HT1080 (cell line): Measurements from ENCODE around the gene MIPEP. TPM values are rescaled to one million over a fixed set of nuclear protein-coding genes. Genes with fewer than 3 reads are reported as not detected.
"Not testable (repeated sequence)": the region's sequence is repeated elsewhere in the genome, so short reads cannot be mapped to it uniquely, and the experiment has no call there.

ENCODE experiments used
- DNase-seq: peaks from one replicate; pipeline ENCODE4 v3.0.0-alpha.2; 2015; ENCODE audit warnings: low read depth
- polyA plus RNA-seq, 2 experiments: library from polyadenylated mRNA; depleted of rRNA; stranded (reverse); fragments of >200 nt; gene quantifications; 2 replicates each; pipeline ENCODE4 v1.2.3, GENCODE V29; 2015
- total RNA-seq: library from RNA; depleted of rRNA; stranded (reverse); fragments of >200 nt; shearing (Covaris generic); gene quantifications from 2 replicates; pipeline ENCODE4 v1.2.3, GENCODE V29; 2014; rRNA removed

Gene MIPEP
- 16.0 and 20.1 TPM in 2 replicates for total RNA-seq
- 10.7 and 13.0 TPM in 2 replicates for polyA plus RNA-seq (2015; cell fraction: cytosol; rRNA removed)
- polyA plus RNA-seq (2015; cell fraction: nucleus; rRNA removed) = 17.5 and 19.6 TPM in 2 replicates

DNA sequence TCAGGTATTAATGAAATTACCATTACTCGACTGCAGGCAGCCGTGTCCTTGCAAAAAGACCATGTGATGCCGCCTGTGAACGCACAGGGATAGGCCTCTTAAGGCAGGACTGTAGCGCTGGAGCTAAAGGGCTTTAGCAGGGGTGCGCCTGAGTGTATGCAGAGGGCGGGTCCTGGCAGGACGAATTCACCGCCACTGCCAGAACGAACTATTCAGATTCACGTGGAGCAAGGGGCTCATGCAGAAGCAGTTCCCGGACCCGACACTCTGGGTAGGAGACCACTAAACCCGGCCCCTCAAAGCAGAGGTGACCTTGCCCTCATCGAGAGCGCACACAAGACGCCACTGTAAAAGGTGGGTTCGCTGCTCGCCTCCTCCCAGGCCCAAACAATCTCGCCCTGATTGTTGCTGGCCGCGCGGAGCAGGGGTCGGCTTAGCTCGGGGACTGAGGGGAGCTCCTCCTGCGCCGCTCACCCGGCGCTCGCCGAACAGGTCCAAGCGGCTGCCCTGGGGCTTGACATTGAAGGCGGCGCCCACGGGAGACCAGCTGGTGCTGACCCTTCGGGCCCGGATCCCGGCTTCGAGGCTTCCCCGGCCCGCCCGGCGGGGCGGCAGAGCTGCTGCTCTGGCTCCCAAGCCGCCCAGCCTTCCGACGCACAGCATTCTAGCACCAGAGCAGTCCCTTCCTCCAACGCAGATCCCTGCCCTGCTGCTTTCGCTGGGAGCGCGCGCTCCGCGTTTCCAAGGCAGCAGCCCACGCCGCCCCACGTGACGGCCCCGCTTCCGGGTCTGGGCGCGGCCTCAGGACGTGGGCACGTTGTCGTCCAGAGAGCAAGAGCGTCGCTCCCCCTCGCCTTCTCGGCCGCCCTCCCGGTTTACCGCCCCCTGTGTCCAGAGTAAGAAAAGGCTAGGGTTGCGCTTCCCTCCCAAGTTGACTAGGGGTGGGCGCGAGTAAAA lies at the start of gene MIPEP:
Gene MIPEP, minus strand, starts transcription at position 743 of the 957 bp plus-strand sequence. Its CDS starts 80 bp downstream, at position 663.
- DNase-seq = peak; percentile 95

DNA sequence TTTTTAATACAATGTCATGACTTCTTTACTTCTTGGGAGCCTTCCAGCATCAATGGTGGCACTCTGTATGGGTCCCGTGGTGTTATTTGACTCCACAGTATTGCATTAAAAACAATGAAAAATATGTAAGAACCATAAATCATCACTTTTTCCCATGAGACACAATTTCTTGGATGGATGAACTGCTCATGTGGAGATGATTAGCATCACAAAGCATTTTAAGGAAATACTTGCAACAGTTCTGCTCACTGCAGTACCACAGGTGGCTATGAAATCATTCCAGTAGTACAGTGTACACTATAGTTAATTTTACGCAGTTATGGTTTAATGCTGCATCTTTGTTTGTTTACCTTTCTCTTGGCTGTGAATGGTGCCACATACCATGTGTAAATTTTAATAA lies 45.3 kb upstream of the MIPEP start:
- no peak for DNase-seq

DNA sequence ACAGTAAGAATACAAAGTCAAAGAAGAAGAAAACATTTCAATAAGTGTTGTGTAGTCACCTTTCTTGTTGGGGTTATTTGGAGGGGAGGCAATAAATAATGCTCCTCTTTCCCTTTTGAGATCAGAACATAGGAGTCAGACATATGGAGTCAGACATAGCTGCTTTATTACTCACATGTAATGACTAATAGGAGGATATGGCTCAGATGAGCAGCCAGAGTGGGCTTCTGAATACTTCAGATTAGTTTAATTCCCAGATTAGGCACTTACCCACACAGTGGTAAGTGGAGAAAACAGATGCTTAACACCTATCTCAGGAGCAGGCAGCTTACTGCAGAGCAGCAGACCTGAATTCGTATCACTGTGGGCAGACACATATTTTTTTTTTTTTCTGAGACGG lies 39.8 kb upstream of the MIPEP start:
- DNase-seq = peak; percentile 92

DNA sequence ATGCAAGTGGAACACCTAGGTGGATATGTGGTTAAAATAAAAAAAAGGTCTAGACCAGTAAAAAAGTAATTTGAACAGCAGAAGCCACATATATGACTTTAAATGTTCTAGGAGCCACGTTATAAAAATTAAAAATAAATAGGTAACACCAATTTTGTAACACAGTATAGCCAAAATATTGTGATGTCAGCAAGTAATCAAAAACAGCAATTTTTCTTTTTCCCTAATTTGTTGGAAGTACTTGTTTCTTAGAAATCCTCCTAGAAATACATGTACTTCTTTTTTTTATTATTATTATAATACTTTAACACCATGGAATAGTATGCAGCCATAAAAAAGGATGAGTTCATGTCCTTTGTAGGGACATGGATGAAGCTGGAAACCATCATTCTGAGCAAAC lies 33.8 kb upstream of the MIPEP start:
- no peak for DNase-seq

DNA sequence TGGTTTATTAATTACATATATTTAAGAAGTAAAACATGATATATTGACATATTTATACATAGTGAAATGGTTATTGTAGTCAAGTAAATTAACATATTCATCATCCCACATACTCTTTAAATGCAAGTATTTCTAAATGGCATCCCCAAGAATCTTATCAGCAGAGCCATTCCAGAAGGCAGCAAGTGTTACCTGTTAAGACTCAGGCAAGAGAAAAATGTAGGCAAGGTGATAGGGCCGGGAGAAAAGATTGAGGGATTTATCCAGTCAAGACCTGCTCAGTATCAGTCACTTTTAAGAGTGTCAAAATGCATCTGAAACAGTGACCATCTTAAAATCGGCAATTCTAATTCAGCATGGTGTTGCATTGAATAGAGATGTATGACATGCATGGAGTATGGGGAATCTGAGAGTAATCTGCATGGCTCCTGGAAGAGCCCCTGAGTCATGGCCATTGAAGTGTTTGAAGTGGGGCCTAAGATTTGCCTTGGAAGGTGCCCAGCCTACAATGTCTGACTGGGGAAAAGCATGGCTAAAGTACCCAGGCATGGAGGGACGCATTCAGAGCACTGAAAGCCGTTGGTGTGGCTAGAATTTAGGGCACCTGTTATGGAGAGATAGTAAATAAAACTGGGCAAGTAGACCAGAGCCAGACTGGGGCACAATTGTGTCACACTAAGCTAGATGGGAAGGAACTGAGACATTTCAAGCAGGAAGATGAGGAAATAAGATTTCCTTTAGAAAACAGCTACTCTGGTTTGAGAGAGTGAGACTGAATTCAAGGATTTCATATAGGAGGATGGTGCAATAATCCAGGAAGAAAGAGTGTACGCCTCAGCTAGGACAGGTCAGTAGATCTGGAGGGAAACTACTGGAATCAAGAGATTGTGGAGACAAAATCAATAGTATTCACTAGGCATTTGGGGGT lies 33.1 kb upstream of the MIPEP start:
- peak; percentile 25 for DNase-seq

DNA sequence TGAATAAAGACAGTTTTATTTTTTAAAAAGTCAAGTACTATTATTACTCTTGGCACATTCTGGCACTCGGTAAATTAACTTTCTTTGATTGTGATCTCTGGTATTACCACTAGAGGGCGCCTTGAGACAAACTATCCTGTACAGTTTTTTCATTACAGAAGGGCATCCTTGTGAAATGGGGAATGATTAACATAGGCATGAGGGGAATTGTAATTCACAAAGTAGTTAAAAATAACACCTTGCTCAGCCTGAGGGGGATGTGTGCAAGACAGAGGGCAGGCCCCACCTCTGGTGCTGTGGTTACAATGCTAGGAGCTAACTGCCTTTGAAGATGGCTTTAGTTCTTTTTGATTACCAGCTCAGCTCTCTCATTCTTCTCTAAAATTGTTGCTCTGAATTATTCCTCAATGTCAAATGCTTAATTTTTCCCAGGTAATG lies 32.3 kb upstream of the MIPEP start:
- DNase-seq = peak; percentile 71

DNA sequence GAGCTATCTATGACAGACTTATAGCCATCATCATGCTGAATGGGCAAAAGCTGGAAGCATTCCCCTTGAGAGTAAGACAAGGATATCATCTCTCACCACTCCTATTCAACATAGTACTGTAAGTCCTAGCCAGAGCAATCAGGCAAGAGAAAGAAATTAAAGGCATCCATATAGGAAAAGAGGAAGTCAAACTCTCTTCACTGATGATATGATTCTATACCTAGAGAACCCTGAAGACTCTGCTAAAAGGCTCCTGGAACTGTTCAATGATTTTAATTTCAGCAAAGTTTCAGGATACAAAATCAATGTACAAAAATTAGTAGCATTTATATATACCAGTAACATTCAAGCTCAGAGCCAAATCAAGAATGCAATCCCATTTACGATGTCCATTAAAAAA lies 29.8 kb upstream of the MIPEP start:
- DNase-seq = no peak

DNA sequence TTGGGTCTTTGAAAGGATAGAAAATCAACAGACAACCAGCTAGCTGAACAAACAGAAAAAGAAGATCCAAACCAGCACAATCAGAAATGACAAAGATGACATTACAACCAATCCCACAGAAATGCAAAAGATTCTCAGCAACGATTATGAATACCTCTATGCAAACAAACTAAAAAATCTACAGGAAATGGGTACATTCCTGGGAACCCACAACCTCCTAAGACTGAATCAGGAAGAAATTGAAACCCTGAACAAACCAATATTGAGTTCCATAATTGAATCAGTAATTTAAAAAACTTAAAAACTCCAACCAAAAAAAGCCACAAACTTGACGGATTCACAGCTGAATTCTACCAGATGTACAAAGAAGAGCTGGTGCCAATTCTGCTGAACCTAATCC lies 29.0 kb upstream of the MIPEP start:
- peak; percentile 76 for DNase-seq

DNA sequence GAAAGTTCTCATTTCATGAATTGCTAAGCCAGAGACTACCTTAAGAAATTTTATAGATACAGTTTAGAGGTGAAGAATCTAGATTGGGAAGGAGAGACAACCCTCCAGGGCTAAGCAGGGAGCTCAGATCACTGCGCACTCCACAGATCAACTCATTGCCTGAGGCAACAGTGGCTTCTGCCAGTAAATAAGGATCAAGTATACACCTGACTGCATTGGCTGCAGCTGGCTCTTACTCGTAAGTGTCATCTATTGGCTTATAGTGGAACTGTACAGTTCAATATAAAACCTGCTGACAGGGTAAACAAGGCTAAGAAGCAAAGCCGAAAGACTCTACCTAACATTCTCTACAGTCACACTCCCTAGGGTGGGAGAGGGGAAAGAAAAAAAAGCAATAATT lies 26.1 kb upstream of the MIPEP start:
- DNase-seq = no peak

DNA sequence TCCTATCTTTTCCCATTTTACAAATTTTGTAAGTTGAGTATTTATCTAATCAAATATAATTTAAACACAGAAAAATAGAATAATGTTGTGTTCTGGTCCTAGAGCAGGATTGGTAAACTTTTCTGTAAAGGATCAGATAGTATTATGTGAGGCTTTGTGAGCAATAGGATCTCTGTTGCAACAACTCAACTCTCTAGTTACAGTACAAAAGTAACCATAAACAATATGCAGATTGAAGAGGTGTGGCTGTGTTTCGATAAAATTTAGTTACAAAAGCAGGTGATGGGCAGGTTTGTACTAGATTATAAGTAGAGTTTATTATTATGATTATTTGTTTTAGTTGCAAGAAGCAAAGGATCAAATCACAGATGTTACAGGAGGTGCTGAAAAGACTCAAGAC lies 23.3 kb upstream of the MIPEP start:
- DNase-seq = no peak

DNA sequence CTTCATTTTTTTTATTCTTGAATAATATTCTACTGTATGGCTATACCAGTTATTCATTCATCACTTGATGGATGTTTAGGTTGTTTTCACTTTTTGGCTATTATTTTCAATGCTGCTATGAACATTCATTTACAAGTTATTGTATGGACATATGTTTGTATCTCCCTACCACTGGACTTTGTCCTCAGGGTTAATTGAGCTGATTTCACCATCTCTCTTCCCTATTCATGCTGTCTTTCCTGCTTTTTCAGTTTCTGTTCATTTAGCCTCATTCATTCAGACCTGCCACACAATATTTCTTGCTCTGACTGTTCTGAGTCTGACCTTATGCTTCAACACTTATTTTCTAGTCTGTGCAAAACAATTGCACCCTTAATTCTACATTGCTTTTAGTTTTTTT lies 20.4 kb upstream of the MIPEP start:
- DNase-seq = no peak

DNA sequence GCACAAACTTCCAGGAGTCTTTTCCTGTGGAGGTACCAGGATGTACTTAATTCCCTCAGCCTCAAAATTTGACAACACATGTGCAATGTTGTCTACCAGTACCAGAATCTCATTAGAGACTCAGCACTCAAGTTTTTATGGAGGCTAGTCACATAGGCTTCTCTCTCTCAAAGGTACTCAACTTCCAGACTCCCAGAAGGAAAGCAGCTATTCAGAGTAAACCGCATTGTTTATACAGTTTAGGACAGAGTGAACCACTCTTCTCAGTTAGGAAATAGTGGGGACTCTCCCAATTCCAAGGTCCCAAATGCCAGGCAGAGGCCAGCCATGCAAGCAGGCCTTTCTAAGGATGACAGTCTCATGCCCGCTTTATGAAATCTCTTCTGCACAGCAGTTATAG lies 16.6 kb upstream of the MIPEP start:
- DNase-seq = no peak

DNA sequence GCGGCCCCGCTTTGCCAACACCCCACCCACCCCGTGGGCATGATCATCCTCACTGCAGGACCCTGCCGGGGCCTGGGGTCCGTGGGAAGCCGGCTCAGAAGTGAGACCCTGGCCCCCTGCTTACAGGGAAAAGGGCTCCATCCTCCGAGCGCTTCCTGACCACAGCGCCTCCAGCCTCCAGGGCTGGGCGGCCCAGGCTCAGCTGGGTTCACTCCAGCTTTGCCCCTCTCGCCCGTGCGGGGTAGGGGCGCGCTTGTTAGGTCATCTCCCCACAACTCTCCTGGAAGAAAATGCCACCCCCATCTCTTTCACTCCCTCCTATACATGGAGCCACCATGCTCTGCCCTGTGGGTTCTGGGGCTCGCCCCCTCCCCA lies 14.7 kb upstream of the MIPEP start:
- no peak for DNase-seq

DNA sequence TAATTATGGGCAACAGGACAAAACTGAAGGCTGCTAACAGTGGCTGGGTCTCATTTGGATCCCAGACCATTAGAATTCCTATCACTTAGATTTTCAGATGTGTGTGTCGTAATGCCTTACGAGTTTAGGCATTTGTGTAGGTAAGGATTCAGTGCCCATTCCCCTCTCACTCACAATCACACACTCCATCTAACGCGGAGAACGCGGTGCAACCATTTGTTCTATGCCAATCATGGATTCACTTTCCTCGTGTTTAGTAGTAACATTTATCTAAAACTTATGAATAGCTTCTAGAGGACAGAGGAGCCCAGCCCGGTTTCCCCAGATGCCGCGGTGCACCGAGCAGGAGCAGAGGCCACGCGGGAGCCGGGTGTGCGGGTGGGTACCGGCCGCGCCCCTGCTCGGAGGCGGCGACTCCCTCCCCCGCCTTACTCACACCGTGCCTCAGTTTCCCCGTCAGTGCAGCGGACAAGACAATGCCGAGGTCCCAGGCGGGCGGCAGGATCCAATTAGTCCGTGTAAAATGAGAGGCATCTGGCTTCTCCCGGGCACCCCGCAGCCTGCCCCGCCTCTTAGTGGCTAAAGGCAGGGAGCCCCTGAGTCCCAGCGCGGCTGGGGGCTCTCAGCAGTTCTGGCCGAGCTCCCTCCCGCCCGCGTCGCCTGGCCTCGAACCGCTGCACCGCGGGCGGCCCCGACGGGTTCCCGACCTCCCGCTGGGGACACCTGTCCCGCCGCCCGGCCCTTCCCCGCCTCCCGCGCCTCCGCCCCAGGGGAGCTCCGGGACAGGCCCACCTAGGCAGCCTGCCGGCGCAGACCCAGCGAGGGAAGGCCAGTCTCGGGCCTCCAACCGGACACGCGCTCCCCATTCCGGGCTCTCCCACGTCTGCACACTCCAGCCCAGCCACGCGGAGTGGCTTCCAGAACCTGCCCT lies 14.0 kb upstream of the MIPEP start:
- DNase-seq = no peak

DNA sequence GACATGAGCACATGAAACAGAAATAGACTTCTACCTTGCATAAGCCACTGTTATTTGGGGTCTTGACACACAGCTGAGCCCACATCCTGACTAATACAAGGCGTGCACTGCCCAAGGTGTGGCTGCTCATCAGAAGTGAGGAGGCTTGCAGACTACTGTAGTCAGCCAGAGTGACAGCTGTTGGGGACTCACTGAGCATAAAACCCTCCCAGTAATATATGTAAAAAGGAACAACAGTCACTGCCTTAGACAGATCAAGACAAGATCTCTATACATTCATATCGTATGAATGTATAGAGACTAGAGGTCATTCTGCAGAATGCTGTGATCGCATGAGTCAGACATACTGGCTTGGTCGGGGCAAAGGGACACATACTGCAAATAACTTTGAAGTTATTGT lies 12.2 kb upstream of the MIPEP start:
- DNase-seq = peak; percentile 64

DNA sequence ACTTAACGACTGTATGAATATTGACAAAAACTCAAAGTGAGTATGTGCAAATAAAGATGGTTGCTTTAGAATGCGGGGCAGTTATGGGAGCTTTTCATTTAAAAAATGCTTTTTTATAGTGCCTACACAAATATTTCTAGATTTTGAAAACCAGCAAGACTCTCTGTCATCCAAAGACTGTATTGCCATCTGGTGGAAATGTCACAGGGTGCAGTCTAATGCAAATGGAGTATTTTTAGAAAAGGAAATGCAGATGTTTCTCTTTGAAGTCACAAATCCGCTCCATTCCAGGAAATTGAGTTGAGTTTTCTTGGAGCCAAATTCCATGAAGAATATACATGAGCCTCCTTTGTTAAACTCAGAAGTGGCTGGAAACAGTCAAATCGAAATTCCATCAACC lies 10.4 kb upstream of the MIPEP start:
- no peak for DNase-seq

DNA sequence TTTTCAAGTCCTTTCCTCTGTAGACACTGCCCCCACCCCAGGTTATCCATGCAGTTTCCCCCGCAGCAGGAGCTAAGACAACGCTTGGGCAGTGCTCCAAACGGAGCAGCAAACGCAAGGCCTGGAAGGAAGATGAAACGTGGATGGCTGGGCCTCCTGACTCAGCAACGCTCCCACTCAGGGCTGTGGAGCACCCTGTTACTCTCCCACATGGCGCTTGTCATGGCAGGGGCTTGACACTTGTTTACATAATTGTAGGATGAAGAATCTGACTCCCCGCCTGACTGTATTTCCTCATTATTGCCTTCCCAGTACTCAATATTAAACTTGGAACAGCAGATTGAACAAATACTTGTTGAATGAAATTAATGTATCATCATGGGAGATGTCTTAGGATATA lies 8.9 kb upstream of the MIPEP start:
- DNase-seq = no peak

DNA sequence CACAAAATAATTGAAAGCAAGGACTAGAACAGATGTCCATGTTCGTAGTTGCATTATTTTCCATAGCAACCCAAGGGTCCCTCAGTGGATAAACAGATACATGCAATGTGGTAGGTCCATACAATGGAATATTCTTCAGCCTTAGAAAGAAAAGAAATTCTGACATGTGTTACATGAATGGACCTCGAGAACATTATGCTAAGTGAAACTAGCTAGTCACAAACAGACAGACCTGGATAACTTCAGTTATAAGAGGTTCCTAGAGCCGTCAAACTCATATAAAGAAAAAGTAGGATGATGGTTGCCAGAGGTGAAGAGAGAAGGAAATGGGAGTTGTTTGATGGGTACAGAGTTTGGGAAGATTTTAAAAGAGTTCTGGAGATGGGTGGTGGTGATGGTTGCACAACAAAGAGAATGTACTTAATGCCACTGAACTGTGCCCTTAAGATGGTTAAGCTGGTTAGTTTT lies 8.3 kb upstream of the MIPEP start, which contains the start of gene C1QTNF9B:
Gene C1QTNF9B, minus strand, starts transcription at position 51 of the 468 bp plus-strand sequence.
- not testable (repeated sequence) for DNase-seq

DNA sequence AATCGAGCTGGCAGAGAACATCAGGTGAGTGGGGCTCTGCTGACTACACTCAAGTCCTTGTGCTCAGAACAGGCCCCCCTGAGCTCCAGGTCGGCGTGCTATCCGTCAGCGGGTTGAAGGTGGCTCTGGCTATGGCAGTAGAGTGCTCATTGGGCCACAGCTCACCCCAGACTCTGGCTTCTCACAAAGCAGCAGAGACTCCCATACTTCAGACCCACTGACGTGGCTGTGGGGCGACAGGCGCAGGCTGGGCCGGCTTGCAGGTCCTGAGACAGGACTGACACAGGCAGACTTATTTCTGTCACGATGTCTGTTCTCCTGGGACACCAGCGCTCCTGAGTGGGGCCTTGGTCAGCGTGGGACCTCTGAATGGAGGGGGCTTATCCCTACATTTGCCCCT lies 5.5 kb upstream of the MIPEP start:
- not testable (repeated sequence) for DNase-seq

DNA sequence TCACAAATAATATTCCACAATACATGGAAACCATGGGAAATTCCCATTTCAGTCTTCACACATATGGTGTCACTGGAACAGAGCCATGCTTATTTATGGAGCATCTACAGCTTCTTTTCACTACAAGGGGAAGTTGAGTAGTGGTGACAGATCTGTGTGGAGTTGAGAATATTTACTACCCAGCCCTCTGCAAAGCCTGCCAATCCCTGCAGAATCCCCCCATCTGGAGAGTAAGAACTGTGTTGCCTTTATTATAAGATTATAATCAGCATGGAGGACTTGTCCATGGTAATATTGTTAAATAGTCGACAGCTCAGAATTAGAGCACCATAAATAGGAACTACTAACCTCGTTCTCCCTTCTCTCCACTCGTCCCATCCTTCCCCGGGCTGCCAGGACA lies 4.6 kb upstream of the MIPEP start:
- not testable (repeated sequence) for DNase-seq
